Hematopoietic multipotent progenitor cell treated with erythropoietin and hydrocortisone succinate and interleukin-3 and kit ligand, for 4 days (in vitro differentiated cells): ENCODE measurements around the gene PPP4R4.
"Not testable (repeated sequence)": the region's sequence is repeated elsewhere in the genome, so short reads cannot be mapped to it uniquely, and the experiment has no call there.

Source experiments
- DNase-seq: peaks from one replicate; pipeline ENCODE4 v3.0.0-alpha.2; 2015

The PPP4R4 gene

DNA sequence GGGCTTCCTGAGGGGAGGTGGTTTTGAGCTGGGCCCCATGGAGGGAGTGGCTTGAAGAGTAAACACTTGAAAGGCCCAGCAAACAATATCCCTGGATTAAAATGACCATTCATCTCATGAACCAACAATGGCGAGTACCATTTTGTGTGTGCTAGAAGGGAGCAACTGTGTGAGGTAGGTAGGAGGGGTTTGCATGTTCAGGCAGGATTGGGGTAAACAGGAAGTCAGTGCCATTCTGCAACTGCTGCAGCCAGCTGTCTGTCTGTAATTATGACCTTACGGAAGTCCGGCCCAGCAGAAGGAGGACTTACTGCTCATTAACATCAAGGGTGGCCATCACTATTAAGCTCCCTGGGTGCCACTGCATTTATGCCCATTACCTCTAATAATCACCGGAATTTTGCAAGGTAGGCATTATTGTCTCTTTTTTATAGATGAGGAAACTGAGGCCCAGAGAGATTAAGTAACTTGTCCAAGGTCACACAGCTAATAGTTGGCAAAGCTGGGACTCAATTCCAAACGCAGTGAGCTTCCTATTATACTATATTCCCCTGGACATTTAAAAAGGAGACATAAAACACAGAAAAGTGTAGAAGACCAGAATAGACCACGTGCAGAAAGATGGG, 28.1 kb upstream of the PPP4R4 start:
- DNase-seq = peak; percentile 28

DNA sequence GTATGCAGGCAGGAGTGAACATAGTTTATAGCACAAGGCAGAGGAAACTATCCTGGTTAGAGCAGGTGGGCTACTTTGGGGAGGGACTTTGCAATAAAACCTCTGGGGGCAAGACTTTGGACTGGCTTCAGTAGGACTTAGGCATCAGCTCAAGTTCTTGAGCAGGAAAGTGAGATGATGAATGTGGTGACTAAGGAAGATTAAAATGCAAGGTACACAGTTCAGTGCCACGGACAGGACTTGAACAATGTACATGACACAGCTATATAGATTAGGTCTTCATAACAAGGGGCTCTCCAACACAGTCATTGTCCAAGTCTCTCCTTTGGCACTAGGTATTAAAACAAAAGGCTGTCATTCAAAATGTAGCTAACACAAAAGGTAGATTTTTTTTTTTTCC, 21.4 kb upstream of the PPP4R4 start:
- no peak for DNase-seq

DNA sequence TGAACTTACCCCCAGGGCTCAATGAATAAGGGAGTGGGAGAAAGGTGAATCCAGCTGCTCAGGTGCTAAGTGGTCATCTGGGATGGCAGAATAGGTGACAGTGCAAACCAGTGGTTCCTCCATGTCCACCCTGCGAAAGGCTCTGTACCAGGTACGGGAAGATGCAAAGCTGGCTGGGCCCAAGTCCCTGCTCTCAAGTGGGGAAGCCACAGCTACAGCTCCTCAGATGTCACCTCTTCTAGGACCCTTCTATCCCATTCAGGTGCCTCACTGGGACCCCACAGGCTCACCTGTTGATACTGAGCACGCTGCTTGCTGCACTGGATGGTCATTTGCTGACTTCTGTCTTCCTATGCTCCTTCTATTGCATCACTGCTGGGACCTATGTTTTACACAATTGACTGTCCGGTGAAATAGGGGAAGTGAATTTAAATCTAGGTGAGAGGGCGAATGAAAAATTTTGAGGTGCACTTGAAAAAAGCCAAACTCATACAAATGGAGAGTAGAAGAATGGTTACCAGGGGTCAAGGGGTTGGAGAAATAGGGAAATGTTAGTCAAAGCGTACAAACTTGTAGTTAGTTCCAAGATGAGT, 20.3 kb upstream of the PPP4R4 start:
- no peak for DNase-seq

DNA sequence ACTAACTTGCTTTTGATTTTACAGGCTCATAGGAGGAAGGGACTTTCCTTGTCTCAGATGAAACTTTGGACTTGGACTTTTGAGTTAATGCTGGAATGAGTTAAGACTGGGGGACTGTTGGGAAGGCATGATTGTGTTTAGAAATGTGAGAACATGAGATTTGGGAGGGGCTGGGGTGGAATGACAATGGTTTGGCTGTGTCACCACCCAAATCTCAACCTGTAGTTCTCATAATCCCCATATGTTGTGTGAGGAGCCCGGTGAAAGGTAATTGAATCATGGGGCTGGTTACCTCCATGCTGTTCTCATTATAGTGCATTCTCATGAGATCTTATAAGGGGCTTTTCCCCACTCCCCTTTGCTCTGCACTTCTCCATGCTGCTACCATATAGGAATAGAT, 18.0 kb upstream of the PPP4R4 start:
- not testable (repeated sequence) for DNase-seq

DNA sequence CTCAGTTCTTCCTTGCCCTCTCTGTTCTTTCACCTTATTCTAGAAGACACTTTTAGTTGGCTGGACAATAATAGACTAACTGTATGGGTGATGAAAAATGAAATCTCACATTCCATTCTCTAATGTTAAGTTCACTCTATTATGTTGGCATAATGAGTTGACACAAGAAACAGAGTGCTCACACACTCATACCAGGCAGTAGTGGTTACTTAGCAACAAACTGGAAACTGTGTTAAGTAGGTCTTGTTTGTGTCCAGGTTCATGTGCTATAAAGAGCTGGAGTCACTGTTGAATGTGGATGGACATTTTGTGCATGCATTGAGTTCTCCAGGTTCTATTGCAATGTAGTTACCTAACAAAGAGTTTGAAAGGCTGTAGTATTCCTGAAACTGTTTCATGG, 16.9 kb upstream of the PPP4R4 start:
- DNase-seq = no peak

DNA sequence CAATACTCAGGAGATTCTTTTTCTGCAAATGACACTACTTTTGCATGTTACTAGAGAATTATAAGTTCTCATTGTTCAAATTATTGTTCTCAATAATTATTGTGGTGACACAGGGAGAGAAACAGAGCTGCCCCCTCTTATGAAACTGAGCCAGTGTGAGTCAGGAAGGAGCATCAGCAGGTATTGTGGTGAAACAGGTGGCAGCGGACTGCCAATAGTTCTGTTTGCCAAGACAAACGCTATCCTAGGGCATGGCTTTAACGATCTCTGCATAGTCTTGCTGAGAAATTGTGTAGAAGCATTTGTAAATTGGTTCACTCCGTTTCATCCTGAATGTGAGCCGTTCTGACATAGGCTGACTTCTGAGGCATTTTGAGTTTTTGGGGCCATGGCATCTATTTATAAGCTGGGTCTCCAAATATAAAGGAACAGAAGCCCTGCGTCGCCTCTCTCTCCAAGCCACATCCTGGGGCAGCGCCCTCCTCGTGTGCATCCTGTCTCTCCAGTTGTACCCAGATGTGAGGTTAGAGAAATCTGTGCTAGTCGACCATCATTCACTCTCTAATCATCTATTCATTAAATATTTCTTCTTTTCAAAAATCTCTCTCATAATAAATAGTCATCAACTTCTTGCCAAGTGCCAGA, 15.8 kb upstream of the PPP4R4 start:
- DNase-seq = no peak

DNA sequence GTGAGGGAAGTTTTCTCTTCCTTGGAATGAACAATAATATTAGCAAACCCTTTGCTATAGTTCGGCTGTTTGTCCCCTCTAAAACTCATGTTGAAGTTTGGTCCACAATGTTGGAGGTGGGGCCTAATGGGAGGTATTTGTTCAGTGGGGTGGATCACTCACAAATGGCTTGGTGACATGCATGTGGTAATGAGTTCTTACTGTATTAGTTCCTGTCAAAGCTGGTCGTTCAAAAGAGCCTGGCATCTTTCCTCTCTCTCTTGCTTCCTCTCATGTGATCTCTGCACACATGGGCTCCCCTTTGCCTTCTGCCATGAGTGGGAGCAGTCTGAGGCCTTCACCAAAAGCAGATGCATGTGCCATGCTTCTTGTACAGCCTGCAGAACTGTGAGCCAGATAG, 13.1 kb upstream of the PPP4R4 start:
- no peak for DNase-seq

DNA sequence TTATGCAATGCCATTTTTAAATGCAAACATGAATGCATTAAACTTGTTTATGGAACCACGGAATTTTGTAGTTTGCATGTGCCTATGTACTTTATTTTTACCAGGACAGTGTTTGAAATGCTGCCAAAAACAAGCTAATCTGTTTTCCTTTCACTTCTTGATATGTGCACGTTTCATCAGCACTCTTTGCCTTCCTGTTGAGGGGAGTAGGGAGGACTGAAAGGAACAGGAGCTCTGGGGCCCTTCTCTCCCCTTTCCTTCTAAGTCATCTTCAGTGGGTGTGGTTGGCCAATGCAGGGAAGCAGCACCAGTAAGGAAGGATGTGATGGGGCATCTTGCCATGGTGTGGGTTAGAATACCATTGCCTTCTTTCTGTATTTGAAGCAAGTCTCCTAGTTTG, 12.1 kb upstream of the PPP4R4 start:
- peak; percentile 49 for DNase-seq

DNA sequence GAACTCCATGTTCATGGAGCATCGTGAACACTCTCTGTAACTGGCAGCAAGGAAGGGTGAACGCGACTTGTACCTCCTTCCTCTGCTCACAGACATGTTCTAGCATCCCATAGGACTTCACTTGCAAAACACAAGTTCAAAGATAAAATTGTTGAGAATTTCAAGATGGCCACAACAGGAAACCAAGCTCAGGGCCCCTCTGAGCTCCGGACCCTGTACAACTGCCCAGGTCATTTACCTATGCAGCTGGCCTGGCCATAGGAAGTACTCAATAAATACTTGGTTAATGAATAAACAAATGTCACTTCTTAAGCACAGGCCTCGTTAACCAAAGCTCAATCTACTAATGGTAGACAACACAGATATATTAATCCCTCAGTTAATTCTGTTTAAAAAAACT, 11.7 kb upstream of the PPP4R4 start:
- no peak for DNase-seq

DNA sequence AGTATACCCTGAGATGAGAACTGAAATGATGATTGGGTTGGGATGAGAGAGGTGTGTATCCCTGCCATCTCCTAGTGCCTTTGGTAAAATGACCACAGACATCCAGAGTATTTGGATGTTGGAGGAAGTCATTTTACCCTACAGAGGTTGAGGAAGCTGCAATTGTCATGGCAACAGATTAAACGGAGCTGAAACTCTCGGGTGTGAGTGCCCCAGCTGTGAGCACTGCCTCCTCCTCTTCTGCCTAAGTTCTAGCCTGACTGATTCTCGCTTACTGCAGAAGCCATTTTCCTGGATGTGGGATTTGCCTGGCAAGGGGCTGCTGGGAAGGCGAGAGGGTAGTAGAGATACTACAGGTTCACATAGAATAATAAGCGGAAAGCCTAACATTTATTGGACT, 10.3 kb upstream of the PPP4R4 start:
- DNase-seq = peak; percentile 29

DNA sequence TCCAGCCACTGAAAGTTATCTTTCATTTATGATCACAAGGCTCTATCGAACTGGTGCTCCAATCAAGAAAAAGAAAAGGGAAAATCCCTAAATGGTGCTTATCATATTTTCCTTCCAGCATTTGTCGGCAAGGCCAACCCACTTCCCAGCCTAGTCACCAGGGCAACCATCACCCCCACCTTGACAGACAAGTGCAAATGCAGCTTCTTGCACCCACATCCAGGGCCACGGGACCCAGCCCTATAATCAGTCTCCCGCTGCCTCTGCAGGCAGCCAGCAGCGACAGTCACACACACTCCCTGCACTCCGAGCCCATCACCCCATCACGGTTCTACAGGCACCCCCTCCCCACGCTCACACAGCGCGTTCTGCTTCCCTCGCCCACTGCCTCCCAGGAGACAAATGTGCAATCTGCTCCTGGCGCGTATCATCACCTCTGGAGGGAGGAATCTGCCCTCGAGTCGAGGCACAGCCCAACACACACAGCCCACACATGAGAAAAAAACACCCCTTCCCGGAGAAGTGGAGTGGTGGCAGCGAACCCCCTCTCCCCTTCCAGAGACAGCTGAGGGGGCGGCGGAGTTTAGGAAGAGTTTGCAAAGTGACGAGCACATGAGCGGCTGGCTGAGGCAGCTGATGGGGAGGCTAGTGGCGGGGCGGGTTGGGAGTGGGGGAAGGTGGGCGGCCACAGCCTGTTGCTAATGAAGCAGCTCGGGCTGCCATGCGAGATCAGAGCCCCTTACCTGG, 9.3 kb upstream of the PPP4R4 start:
- no peak for DNase-seq

DNA sequence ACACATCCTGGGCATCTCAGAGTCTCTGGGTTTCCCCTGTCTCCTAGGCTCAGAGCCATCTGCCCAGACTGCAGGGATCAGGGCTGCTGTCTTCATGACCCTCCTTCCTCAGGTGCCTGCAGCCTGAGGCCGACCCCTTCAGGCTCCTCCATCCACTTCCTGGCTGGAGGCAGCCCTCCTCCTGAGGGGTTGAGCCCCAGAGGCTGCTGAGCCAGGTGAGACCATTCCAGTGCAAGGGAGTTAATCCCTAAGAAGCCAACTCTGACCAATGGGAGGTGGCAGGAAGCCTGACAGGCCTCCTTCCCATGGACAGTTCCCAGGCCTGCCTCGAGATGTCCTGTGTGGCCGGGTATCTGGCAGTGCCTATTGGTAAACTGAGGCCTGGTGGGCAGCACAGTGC, 8.4 kb upstream of the PPP4R4 start:
- no peak for DNase-seq

DNA sequence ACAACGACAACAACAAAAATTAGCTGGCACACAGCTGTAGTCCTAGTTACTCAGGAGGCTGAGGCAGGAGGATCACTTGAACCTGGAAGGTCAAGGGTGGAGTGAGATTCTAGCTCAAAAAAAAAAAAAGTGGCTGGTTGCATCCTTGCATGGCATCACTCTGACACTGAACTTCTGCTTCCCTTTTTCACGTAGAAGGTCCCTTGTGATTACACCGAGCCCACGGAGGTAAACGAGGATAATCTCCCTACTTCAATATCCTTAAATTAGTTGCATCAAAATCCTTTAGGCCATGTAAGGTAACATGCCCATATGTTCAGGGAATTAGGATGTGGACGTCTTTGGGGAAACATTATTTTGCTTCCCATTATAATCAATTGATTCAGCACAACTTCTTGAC, 4.0 kb upstream of the PPP4R4 start:
- peak; percentile 8 for DNase-seq

DNA sequence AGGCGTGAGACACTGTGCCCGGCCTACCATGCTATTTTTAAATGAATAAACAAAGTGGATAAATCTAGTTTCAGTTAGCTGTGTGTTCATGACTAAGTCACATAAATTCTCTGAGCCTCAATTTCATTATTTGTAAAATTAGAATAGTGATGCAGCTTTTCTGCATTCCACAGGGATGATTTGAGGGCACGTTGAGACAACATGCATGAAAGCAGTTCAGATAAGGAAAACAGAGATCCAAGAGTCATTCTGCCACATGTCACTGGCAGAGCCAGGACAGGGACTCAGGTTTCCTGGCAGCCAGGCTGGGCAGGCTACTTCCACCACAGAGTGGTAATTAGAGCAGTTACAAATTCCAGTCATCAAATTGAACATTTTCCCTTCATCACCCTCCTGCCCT, 2.9 kb upstream of the PPP4R4 start:
- no peak for DNase-seq

DNA sequence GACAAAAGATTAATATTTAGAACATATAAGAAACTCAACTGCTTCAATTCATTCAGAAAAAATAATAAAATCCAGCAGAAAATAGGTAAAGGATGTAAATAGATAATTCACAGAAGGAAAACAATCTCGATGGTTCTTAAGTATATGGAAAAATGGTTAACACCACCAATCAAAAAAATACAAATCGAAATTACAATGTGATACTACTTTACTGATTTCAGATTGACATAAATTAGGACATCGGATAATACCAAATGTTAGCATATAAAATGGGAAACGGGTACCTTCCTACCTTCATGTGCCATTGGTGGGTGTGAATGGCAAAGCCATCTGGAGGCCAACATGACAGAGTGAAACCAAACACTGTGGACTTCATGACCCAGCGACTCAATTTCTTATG, 1.6 kb upstream of the PPP4R4 start:
- no peak for DNase-seq

DNA sequence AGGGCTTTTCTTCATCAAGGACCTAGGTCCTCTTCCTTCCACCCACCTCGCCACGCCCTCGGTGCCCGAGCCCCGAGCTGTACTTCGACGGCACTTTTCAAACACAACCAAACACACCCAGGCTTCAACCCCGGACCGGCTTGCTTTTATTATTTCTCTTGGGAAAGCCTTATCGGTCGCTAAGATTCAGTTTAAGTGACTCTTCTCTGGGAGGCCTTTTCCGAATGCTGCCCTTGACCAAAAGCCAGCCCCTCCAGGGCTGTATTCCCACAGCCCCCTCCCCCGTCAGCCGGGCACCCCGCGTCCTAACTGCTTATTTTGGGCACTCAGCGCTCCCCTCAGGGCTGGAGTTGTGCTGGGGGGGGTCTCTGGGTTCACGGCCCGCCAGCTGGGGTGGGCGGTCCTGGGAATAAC, 644 bp upstream of the PPP4R4 start:
- peak; percentile 42 for DNase-seq

DNA sequence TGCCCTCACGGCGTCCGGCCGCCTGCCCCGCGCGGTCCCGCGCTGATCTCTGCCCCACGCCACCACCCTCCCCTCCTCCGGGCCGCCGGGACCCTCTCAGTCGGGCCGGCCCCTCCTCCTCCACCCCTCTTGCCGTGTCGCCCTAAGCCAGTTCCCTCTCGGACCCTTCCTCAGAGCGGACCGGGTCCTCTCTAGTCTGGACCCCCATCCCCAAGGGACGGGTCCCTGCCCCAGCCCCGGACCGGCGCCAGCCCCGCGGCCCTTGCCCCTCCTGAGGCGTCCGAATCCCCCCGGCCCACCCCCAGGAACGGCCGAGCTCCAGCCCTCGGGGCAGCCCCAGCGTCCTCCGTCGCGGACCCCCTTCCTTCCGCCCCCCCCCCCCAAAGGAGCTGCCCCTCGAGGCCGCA, 485 bp downstream of the PPP4R4 start:
- no peak for DNase-seq

DNA sequence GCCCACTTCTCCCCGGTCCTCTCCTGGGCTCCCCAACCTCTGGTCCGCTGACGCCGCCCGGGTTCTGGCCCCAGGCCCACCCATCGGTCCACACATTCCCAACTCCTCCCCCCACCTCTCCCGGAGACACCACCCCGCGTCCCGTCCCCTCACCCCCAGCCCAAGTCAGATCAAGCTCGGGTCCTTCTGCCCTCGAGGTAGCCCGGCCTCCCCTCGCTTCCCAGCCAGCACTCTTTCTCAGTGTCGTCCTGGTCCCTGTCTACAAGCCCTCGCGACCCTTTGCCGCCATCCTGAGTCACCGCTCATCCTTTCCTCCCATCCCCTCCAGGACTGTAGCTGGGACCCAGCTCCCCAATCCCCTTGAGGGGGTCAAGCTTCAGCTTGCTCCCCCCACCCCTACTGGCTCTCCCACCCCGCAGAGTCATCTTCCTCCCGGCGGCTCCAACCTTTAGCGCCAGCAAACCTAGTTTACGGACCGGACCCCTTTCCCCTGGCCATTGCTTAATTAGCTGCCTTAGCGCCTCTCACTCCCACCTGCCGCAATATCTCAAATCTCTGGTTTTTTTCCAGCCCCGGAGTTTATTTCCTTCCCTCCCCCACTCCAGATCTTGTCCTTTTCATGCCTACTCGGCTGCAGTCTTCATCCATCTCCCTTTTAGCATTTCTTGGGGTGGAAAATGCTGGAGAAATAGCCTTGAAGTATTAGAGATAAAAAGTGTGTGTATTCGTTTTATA, 1.1 kb downstream of the PPP4R4 start:
- DNase-seq = no peak

DNA sequence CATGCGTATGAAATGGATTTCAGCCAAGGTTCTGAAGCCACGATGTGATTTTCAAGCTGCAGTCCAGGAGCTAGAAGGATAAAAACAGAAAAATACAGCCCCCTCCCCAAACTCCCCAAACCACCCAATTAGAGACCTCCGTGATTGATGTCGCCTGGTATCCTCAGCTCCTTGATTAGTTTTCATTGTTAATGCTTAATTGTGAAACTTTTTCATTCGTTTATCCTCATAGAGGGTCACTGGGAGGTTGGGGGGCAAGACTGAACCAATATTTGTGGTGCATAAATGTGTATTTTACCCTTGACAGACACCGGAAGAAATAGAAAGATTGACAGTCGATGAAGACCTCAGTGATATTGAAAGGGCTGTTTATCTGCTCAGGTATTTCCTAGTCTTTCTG, 1.6 kb downstream of the PPP4R4 start:
- DNase-seq = no peak

DNA sequence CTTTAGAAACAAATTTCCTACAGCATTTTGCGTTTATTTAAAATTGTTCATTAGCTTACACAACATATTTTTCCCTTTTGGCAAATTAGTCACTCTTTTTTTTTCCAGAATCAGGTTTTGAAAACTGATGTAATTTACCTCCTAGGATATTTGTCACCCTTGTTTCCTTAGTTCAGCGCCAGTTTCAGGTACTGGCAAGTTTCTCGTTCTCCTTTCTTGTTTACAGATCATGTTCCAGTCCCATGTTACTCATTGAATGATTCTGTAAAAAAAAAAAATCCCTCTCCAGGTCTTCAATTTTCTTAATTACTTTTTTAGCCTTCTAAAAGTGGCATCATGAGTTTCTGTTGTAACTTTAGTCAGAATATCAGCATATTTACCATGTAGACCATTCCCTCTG, 2.7 kb downstream of the PPP4R4 start:
- no peak for DNase-seq

DNA sequence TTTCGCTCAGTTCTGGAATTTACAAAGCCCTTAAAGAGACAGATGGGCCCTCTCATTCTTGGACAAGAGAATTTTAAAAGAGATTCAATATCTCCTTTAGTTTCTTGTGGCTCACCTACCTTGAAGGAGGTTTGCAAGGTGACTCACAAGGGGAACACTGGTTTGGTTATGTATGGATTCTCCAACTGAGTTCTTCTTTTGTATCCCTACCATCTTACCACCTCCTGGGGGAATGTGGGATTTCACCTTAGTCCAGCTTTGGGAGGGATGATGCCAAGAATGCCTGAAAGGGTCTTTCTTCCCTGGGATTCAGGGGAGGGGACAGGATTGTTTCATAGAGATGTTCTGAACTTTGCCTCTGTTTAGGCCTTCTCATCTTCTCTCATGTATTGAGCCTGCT, 3.7 kb downstream of the PPP4R4 start:
- no peak for DNase-seq

DNA sequence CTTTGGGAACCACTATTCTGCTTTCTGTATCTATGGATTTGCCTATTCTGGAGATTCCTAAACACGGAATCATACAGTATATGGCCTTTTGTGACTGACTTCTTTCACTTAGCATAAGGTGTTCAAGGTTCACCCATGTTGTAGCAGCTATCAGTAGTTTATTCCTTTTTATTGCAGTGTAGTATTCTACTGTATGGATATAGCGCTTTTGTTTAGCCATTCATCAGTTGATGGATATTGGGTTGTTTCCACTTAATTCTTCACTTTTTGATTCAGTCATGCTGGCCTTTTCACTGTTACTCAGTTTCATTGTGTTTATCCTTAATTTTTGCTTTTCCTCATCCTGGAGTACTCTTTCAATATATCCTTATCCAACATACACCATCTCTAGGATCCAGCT, 5.1 kb downstream of the PPP4R4 start:
- DNase-seq = no peak

DNA sequence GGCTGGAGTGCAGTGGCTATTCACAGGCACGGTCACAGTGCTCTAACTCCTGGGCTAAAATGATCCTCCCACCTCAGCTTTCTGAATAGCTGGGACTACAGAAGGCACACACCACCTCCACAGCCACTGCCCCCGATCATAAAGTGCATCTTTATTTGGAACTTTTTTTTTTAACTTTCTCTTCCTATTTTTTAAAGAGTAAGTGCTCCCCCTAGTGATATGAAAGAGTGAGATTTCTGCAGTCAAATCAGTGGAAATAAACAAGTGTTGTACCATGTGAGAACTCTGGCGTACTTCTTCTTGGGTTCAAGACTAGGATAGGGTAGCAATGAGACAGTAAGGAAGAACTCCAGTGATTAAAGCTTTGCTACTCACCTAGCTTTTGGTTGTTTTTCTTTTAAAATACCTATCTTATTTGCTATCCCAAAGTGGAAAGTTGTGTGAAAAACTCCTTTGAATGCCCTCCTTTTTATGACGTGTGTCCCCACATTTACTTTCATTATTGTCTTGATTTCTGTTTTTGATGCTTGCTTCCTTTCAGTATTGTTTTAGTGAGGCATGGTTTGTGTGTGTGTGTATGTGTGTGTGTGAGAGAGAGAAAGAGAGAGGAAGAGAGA, 6.6 kb downstream of the PPP4R4 start:
- DNase-seq = peak; percentile 83
